BE2C (cell line): Measurements from ENCODE around the gene MAP1LC3B.
"Not testable (repeated sequence)": the region's sequence is repeated elsewhere in the genome, so short reads cannot be mapped to it uniquely, and the experiment has no call there.

Experiments used
- DNase-seq: peaks from one replicate; pipeline ENCODE4 v3.0.0-alpha.2; 2020
- H3K27me3 ChIP-seq: fragments of 250-450 bp; sonication (Bioruptor Pico); 2 replicates; pipeline ENCODE4 v1.5.1; 2020; ENCODE audit warnings: mild to moderate bottlenecking
- H3K36me3 ChIP-seq: fragments of 250-450 bp; sonication (Bioruptor Pico); 2 replicates; pipeline ENCODE4 v1.5.1; 2020; ENCODE audit warnings: mild to moderate bottlenecking
- H3K4me1 ChIP-seq: fragments of 250-450 bp; sonication (Bioruptor Pico); 2 replicates; pipeline ENCODE4 v1.5.1; 2020
- H3K4me3 ChIP-seq: 2 replicates; pipeline ENCODE4 v1.5.1; 2011; ENCODE audit warnings: low read depth, low read length
- H3K9me3 ChIP-seq: fragments of 250-450 bp; sonication (Bioruptor Pico); 2 replicates; pipeline ENCODE4 v1.5.1; 2020
- TF ChIP-seq, protein P1 (sequence below): IDR thresholded peaks from 2 replicates; pipeline ENCODE4 v1.5.1; 2012; ENCODE audit warnings: mild to moderate bottlenecking, low read depth, low read length

MAP1LC3B gene

DNA sequence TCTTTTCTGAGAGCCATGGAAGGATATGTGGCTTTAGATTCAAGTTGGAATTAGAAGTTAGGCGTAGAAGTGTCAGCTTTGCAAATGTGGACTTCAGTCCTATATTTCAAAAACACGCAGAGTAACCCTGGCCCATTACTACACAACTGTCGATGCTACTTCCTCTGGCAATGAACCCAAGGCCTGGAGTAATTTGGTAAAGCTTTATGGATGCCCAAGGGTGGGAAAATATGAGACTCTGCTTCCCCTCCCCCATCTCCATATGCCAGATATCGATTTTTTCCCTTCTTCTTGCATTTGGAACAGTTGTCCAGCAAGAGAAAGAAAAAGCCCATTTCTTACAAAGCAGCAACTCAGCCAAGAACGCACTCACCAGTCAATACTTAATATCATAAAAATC, 2.9 kb upstream of the MAP1LC3B start:
- no peaks in the 10 kb centered on the region for H3K9me3 ChIP-seq
- H3K4me3 ChIP-seq, result no peak overlapping the region
- H3K36me3 ChIP-seq, result no peaks in the 10 kb centered on the region
- TF ChIP-seq, protein P1, sequence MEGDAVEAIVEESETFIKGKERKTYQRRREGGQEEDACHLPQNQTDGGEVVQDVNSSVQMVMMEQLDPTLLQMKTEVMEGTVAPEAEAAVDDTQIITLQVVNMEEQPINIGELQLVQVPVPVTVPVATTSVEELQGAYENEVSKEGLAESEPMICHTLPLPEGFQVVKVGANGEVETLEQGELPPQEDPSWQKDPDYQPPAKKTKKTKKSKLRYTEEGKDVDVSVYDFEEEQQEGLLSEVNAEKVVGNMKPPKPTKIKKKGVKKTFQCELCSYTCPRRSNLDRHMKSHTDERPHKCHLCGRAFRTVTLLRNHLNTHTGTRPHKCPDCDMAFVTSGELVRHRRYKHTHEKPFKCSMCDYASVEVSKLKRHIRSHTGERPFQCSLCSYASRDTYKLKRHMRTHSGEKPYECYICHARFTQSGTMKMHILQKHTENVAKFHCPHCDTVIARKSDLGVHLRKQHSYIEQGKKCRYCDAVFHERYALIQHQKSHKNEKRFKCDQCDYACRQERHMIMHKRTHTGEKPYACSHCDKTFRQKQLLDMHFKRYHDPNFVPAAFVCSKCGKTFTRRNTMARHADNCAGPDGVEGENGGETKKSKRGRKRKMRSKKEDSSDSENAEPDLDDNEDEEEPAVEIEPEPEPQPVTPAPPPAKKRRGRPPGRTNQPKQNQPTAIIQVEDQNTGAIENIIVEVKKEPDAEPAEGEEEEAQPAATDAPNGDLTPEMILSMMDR, result no peak
- no peak for DNase-seq
- H3K27me3 ChIP-seq, result no peaks in the 10 kb centered on the region
- H3K4me1 ChIP-seq, result peaks cover 10% of the 10 kb centered on the region

DNA sequence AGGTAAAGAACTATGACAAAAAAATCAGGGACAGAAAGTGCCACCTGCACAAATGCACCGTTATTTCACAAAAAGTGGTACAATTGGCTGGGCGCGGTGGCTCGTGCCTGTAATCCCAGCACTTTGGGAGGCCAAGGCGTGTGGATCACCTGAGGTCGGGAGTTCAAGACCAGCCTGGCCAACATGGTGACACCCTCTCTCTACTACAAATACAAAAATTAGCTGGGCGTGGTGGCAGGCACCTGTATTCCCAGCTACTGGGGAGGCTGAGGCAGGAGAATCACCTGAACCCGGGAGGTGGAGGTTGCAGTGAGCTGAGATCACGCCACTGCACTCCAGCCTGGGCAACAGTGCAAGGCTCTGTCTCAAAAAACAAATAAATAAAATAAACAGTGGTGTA, 2.2 kb upstream of the MAP1LC3B start:
- not testable (repeated sequence) for H3K9me3 ChIP-seq, H3K4me3 ChIP-seq, H3K27me3 ChIP-seq, H3K36me3 ChIP-seq, DNase-seq
- peaks cover 10% of the 10 kb centered on the region for H3K4me1 ChIP-seq

DNA sequence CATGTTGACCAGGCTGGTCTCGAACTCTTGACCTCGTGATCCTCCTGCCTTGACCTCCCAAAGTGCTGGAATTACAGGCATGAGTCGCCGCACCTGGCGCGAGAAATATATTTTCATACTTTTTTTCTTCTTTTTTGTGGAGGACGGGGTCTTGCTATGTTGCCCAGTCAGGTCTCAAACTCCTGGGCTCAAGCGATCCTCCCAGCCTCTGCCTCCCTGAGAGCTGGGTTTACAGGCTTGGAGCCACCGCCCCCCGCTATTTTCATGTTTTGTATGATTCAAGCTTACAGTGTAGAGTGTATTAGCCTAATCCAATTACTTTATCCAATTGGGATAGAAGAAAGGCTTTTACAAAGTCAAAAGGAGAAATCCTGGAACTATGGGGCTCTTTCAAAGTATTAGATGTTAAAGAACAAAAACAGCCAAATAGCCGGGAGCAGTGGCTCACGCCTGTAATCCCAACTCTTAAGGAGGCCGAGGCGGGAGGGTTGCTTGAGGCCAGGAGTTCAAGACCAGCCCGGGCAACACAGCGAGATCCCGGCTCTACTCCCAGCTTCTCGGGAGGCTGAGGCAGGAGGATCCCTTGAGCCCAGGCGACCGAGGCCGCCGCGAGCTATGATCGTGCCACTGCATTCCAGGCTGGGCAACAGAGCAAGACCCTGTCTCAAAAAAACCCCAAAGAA, 1.4 kb upstream of the MAP1LC3B start:
- Histone ChIP-seq H3K36me3 (no peaks in the 10 kb centered on the region), H3K4me1 (peaks cover 10% of the 10 kb centered on the region), H3K27me3 (no peaks in the 10 kb centered on the region), H3K9me3 (no peaks in the 10 kb centered on the region), H3K4me3 (peak overlapping the region; percentile 60; the same call in 1 of the 2 replicates)
- TF ChIP-seq, protein P1, result no peak
- no peak for DNase-seq

DNA sequence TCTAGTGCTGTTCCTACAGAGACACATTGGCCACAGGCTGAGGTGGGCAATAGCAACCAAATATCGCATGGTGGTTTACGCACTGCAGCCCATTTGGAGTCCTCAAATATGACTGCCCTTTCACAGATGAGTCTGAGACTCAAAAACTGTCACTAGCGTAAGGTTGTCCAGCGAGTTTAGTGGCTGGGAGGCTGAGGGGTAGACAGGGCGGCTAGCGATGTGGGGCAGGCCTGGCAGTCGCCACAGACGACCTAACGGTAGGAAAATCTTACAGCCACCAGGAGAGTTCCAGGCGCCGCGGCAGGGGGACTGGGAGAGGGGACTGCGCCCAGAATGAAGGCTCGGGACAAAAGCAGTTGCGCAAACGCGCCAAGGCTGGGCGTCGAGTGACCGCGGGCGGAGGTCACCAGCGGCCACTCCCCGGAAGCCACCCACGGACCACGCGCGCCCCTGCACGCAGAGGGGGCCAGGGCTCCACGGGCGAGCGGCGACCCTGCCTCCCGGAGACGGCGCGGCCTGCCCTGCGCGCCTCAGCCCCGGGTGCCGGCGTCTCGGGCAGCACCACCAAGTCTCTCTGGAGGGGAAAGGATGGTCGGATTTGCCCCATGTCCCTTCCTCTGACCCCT, 699 bp upstream of the MAP1LC3B start:
- Histone ChIP-seq H3K36me3 (no peaks in the 10 kb centered on the region), H3K4me1 (peaks cover 10% of the 10 kb centered on the region), H3K27me3 (no peaks in the 10 kb centered on the region), H3K4me3 (peak overlapping the region; percentile 60), H3K9me3 (no peaks in the 10 kb centered on the region)
- TF ChIP-seq, protein P1, result no peak
- peak; percentile 61 for DNase-seq

DNA sequence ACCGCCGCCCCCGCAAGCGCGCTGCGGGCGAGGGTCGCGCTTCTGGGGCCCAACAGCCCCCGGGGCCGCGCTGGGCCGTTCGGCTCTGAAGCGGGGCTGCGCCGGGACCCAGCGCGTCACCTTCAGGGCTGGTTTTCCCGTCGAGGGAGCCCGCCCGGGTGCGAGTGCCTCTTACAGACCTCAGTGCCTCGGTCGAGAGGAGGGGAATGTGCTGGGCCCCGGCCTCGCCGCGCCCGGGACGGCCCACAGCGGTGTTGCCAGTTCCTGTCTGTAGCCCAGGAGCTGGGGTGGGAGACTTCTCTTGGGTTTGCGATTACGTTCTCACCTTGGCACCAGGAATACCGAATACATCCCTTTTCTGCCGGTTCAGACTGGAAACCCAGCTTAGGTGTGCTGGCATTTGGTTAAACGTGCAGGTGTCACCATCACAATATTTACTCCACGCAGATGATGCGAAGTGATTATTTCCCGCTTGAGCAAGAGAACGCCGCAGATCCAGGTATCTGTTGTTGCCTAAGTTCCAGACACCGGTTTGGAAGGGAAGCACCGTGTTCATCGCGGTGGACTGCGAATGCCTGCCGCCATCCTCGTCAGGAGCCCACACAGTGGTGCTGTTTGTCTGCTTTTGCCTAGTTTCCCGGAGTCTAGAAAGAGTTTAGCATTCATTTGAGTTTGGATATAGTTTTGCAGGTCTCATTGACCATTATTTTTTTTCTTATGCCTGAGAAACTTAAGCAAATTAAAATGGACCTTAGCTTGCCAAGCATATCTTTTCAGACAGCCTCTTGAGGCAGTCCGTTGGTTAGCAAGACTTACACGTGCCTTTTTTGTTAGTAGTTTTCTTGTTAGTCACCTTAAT, 914 bp downstream of the MAP1LC3B start:
- TF ChIP-seq, protein P1, result peak; percentile 47
- peak; percentile 58 for DNase-seq
- Histone ChIP-seq H3K4me3 (peak overlapping the region; percentile 89), H3K4me1 (peaks cover 4% of the 10 kb centered on the region), H3K27me3 (no peaks in the 10 kb centered on the region), H3K9me3 (no peaks in the 10 kb centered on the region), H3K36me3 (no peaks in the 10 kb centered on the region)

DNA sequence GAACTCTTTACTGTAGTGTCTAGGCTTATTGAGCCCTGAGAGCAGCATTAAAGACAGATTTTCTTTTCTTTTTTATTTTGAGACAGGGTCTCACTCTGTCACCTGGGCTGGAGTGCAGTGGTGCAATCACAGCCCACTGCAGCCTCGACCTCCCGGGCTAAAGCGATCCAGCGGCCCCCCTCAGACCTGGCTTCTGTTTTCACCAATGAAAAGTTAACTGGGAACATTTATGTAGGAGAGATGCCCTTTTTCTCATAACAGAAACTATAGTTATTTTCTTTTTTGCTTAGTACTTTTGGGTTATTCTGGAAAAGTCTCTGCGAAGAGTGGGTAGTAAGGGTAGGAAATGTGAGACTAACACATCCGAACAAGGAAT, 1.5 kb downstream of the MAP1LC3B start:
- Histone ChIP-seq H3K27me3 (no peaks in the 10 kb centered on the region), H3K4me1 (peaks cover 3% of the 10 kb centered on the region; the same call in 1 of the 2 replicates), H3K4me3 (peak overlapping the region; percentile 89), H3K36me3 (peaks cover 1% of the 10 kb centered on the region), H3K9me3 (no peaks in the 10 kb centered on the region)
- DNase-seq, result no peak
- TF ChIP-seq, protein P1, result no peak
